Keratinocyte (primary cell): ENCODE measurements around the gene AVPR1A. TPM values are rescaled to one million over a fixed set of nuclear protein-coding genes. Genes with fewer than 3 reads are reported as not detected.

Experiments used
- DNase-seq: peaks from one replicate; pipeline ENCODE4 v3.0.0-alpha.2; 2011; ENCODE audit warnings: low read depth, missing footprints, low spot score
- FAIRE-seq: peaks from 2 replicates; lab custom pipeline; 2011; peaks lifted over from hg19 to GRCh38; lab: Jason Lieb, UNC
- H2AFZ ChIP-seq: 2 replicates; pipeline ENCODE4 v1.6.0; 2012; ENCODE audit warnings: low read length, control low read depth, inconsistent platforms; ENCODE audit not compliant: control insufficient read depth
- H3K27ac ChIP-seq: 2 replicates; pipeline ENCODE4 v1.5.1; 2011; ENCODE audit warnings: low read length; ENCODE audit not compliant: control insufficient read depth, insufficient read depth
- H3K27me3 ChIP-seq: 3 replicates; pipeline ENCODE4 v1.6.0; 2011; ENCODE audit warnings: low read length; ENCODE audit not compliant: control insufficient read depth, insufficient read depth; ENCODE audit errors: extremely low read depth
- H3K36me3 ChIP-seq, 2 experiments: 2 replicates in 1 of 2; 3 replicates in 1 of 2; pipeline ENCODE4 v1.5.1; 2011; ENCODE audit warnings: low read length in 2 of 2, mild to moderate bottlenecking in 1 of 2; ENCODE audit not compliant: control insufficient read depth in 2 of 2, insufficient read depth in 2 of 2; ENCODE audit errors: extremely low read depth in 1 of 2
- H3K4me1 ChIP-seq: 3 replicates; pipeline ENCODE4 v1.5.1; 2011; ENCODE audit warnings: low read length; ENCODE audit not compliant: control insufficient read depth, insufficient read depth; ENCODE audit errors: extremely low read depth
- H3K4me2 ChIP-seq: 3 replicates; pipeline ENCODE4 v1.6.0; 2011; ENCODE audit warnings: low read depth, low read length; ENCODE audit not compliant: control insufficient read depth, insufficient read depth; ENCODE audit errors: extremely low read depth
- H3K4me3 ChIP-seq, 3 experiments: fragments of 200-600 bp in 1 of 3; sonication (generic) in 1 of 3; 2 replicates in 2 of 3; 3 replicates in 1 of 3; pipeline ENCODE4 v1.5.1; 2011 to 2016; ENCODE audit warnings: low read length in 3 of 3, mild to moderate bottlenecking in 3 of 3, control low read depth in 2 of 3, inconsistent platforms in 1 of 3, low read depth in 1 of 3, mixed read lengths in 1 of 3, mixed run types in 1 of 3, moderate library complexity in 1 of 3; ENCODE audit not compliant: control insufficient read depth in 2 of 3, insufficient read depth in 2 of 3; ENCODE audit errors: extremely low read depth in 1 of 3
- H3K79me2 ChIP-seq: 2 replicates; pipeline ENCODE4 v1.6.0; 2012; ENCODE audit warnings: low read length; ENCODE audit not compliant: control insufficient read depth, insufficient read depth
- H3K9ac ChIP-seq: 3 replicates; pipeline ENCODE4 v1.6.0; 2011; ENCODE audit warnings: low read length; ENCODE audit not compliant: control insufficient read depth, insufficient read depth; ENCODE audit errors: extremely low read depth
- H3K9me1 ChIP-seq: 3 replicates; pipeline ENCODE4 v1.6.0; 2011; ENCODE audit warnings: low read length; ENCODE audit not compliant: control insufficient read depth, insufficient read depth; ENCODE audit errors: extremely low read depth
- H3K9me3 ChIP-seq: 2 replicates; pipeline ENCODE4 v1.5.1; 2012; ENCODE audit warnings: low read depth, low read length; ENCODE audit not compliant: control insufficient read depth
- H4K20me1 ChIP-seq: 3 replicates; pipeline ENCODE4 v1.6.0; 2011; ENCODE audit warnings: low read length; ENCODE audit not compliant: control insufficient read depth, insufficient read depth; ENCODE audit errors: extremely low read depth
- EZH2 ChIP-seq: IDR thresholded peaks from one replicate; pipeline ENCODE4 v1.6.1; 2012; ENCODE audit warnings: inconsistent platforms, mild to moderate bottlenecking, low read length, moderate library complexity
- dilution Hi-C: fragments of 300-500 bp; cut with MboI; formaldehyde crosslinking; loops from one replicate; pipeline ENCODE4 v1.7.0; 2020; ENCODE audit warnings: low sequenced_read_pairs; ENCODE audit not compliant: extremely low pct_ligation_motif_present
- polyA plus RNA-seq, 5 experiments: library from polyadenylated mRNA; depleted of rRNA in 3 of 5; stranded (reverse) in 3 of 5; stranded (forward) in 1 of 5; unstranded in 1 of 5; fragments of >200 nt; gene quantifications; 1 replicate in 1 of 5; 2 replicates in 3 of 5; 3 replicates in 1 of 5; pipeline versions ENCODE4 v1.2.1 to v1.2.3, GENCODE V29; 2011 to 2012; ENCODE audit warnings: missing spikeins in 2 of 5, low read depth in 1 of 5, low replicate concordance in 1 of 5
- TF ChIP-seq, protein P1 (sequence below), 3 experiments: IDR thresholded peaks in 1 of 3; conservative IDR thresholded peaks in 1 of 3; optimal IDR thresholded peaks in 1 of 3; 2 replicates in 2 of 3; 3 replicates in 1 of 3; pipeline versions ENCODE3 to v1.5.1; 2011; ENCODE audit warnings: low read length in 3 of 3, mild to moderate bottlenecking in 3 of 3, moderate library complexity in 2 of 3, control low read depth in 1 of 3, inconsistent platforms in 1 of 3; ENCODE audit not compliant: insufficient read depth in 2 of 3; ENCODE audit errors: extremely low read depth in 1 of 3

The AVPR1A gene
- polyA plus RNA-seq, 1 donor (not counting 4 experiments of a cell fraction or from before 2014, with no cell fraction given): not detected

DNA sequence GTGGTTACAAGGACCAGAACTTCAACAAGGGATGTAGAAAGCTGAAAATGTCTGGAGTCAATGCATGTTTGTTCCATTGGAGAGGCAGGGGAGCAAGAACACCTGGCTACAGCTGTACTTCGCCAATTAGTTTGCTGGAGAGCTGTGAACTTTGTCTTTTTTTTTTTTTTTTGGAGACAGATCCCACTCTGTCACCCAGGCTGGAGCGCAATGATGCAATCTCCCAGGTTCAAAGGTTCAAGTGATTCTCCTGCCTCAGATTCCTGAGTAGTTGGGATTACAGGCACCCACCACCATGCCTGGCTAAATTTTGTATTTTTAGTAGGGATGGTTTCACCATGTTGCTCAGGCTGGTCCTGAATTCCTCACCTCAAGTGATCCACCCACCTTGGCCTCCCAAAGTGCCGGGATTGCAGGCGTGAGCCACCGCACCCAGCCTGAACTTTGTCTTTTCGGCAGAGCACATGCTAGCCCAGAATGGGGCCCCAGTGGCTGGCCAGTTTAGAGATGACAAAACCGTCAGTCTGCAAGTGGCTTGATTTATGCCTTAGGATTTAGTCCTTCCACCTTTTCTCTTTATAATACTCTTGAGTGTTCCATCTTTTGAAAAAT, 55.5 kb downstream of the AVPR1A start:
- Histone ChIP-seq H2AFZ (no peak overlapping the region), H3K36me3 (no peaks in the 10 kb centered on the region), H3K4me3 (no peak overlapping the region), H3K9me1 (no peaks in the 10 kb centered on the region), H3K4me2 (no peak overlapping the region), H3K79me2 (no peaks in the 10 kb centered on the region), H3K9me3 (no peaks in the 10 kb centered on the region), H4K20me1 (no peaks in the 10 kb centered on the region), H3K9ac (no peak overlapping the region), H3K27me3 (no peaks in the 10 kb centered on the region), H3K27ac (no peak overlapping the region), H3K4me1 (no peaks in the 10 kb centered on the region)
- dilution Hi-C loops: no loop called here
- no peak for TF ChIP-seq EZH2
- TF ChIP-seq, protein P1, sequence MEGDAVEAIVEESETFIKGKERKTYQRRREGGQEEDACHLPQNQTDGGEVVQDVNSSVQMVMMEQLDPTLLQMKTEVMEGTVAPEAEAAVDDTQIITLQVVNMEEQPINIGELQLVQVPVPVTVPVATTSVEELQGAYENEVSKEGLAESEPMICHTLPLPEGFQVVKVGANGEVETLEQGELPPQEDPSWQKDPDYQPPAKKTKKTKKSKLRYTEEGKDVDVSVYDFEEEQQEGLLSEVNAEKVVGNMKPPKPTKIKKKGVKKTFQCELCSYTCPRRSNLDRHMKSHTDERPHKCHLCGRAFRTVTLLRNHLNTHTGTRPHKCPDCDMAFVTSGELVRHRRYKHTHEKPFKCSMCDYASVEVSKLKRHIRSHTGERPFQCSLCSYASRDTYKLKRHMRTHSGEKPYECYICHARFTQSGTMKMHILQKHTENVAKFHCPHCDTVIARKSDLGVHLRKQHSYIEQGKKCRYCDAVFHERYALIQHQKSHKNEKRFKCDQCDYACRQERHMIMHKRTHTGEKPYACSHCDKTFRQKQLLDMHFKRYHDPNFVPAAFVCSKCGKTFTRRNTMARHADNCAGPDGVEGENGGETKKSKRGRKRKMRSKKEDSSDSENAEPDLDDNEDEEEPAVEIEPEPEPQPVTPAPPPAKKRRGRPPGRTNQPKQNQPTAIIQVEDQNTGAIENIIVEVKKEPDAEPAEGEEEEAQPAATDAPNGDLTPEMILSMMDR (optimal IDR thresholded peaks at IDR 0.05 in 1 of 3, IDR thresholded peaks at IDR 0.05 in 1 of 3, conservative IDR thresholded peaks at IDR 0.05 in 1 of 3; ENCODE audit: extremely low read depth in 1 of 3, insufficient read depth in 2 of 3, low read length in 3 of 3): no peak
- FAIRE-seq (no peak), DNase-seq (no peak)

DNA sequence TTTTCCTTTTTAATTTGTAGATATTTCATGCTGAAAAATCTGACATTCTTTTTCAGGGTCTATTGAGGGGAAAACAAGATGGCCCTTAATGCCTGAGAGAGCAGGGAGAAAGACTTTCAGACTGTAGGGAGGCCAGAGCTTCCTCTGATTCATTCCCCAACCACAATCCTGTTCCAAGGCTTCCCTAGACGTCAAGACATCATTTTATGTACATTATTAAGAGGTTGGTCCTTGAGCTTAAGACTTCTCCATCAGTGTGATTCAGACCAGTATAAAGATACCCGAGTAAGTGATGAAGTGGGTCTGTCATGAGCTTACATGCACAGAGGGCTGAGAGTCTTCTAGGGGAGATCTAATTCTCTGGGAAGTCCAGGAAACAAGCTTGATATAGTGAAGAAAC, 57.3 kb downstream of the AVPR1A start:
- DNase-seq: no peak
- H4K20me1 ChIP-seq: no peaks in the 10 kb centered on the region
- H3K9ac ChIP-seq: no peak overlapping the region
- H3K9me3 ChIP-seq: no peaks in the 10 kb centered on the region
- dilution Hi-C loops: no loop called here
- no peak for FAIRE-seq
- H3K27ac ChIP-seq: no peak overlapping the region
- no peak overlapping the region for H2AFZ ChIP-seq
- H3K4me1 ChIP-seq: no peaks in the 10 kb centered on the region
- H3K79me2 ChIP-seq: no peaks in the 10 kb centered on the region
- H3K4me2 ChIP-seq: no peak overlapping the region
- TF ChIP-seq, protein P1 (optimal IDR thresholded peaks at IDR 0.05 in 1 of 3, IDR thresholded peaks at IDR 0.05 in 1 of 3, conservative IDR thresholded peaks at IDR 0.05 in 1 of 3; ENCODE audit: extremely low read depth in 1 of 3, insufficient read depth in 2 of 3, low read length in 3 of 3): no peak
- TF ChIP-seq EZH2: no peak
- no peaks in the 10 kb centered on the region for H3K27me3 ChIP-seq
- H3K9me1 ChIP-seq: no peaks in the 10 kb centered on the region
- H3K4me3 ChIP-seq: no peak overlapping the region
- H3K36me3 ChIP-seq: no peaks in the 10 kb centered on the region
